Upper lobe of left lung (tissue), 6 donors: ENCODE results near the gene SH3GL1. TPM values are rescaled to one million over a fixed set of nuclear protein-coding genes. Genes with fewer than 3 reads are reported as not detected.

Source experiments
- ATAC-seq, 2 donors: fragments of 200-7000 bp; cut with Tn5 transposase; one replicate each; pipeline ENCODE4 v1.9.1; 2022; ENCODE audit warnings: mild to moderate bottlenecking in 2 of 2, moderate library complexity in 2 of 2; ENCODE audit not compliant: low FRiP score in 2 of 2
- DNase-seq, 2 donors: peaks; one replicate each; pipeline ENCODE4 v3.0.0-alpha.2; 2019 to 2020
- H3K27ac ChIP-seq, 4 donors: fragments of 200-600 bp; sonication (generic); one replicate each; pipeline ENCODE4 v1.5.1; 2016 to 2019
- H3K27me3 ChIP-seq, 4 donors: fragments of 200-600 bp; sonication (generic); one replicate each; pipeline ENCODE4 v1.5.1; 2017 to 2019
- H3K36me3 ChIP-seq, 4 donors: fragments of 200-600 bp; sonication (generic); one replicate each; pipeline ENCODE4 v1.5.1; 2016 to 2019
- H3K4me1 ChIP-seq, 4 donors: fragments of 200-600 bp; sonication (generic); one replicate each; pipeline ENCODE4 v1.5.1; 2018 to 2019
- H3K4me3 ChIP-seq, 4 donors: fragments of 200-600 bp; sonication (generic); one replicate each; pipeline ENCODE4 v1.5.1; 2017 to 2019; ENCODE audit warnings: mild to moderate bottlenecking in 2 of 4, moderate library complexity in 1 of 4
- H3K9me3 ChIP-seq, 4 donors: fragments of 200-600 bp; sonication (generic); one replicate each; pipeline ENCODE4 v1.5.1; 2018 to 2019
- EP300 ChIP-seq, 4 donors: sonication (generic); formaldehyde crosslinking; IDR thresholded peaks; one replicate each; pipeline ENCODE4 v1.5.1; 2017; ENCODE audit warnings: antibody characterized with exemption in 4 of 4, control low read depth in 2 of 4
- POLR2A ChIP-seq, 4 donors: fragments of 450-650 bp; IDR thresholded peaks; one replicate each; pipeline ENCODE4 v1.5.1; 2016 to 2017; ENCODE audit warnings: antibody characterized with exemption in 4 of 4, mild to moderate bottlenecking in 2 of 4
- POLR2AphosphoS5 ChIP-seq, 2 donors: sonication (generic); formaldehyde crosslinking; IDR thresholded peaks; one replicate each; pipeline ENCODE4 v1.5.1; 2017; ENCODE audit warnings: antibody characterized with exemption in 2 of 2
- WGBS, 2 donors: methylation state at CpG; one replicate each; pipeline ENCODE4 v1.1.5; 2017 to 2018; 5-methylcytosine and 5-hydroxymethylcytosine counted together
- total RNA-seq, 6 donors: library from RNA; depleted of rRNA in 4 of 6; stranded (reverse); fragments of >200 nt in 4 of 6; gene quantifications; one replicate each; pipeline versions ENCODE4 v1.1.0 to v1.2.1, GENCODE V29; 2016 to 2021
- TF ChIP-seq, protein P1 (sequence below), 6 experiments: fragments of 450-650 bp in 4 of 6; fragments of 200-600 bp in 2 of 6; sonication (generic) in 2 of 6; IDR thresholded peaks; one replicate each; pipeline ENCODE4 v1.5.1; 2016 to 2019; ENCODE audit warnings: antibody characterized with exemption in 6 of 6
- donor health status: DM: no; HTN: no; CAD: no; lungs with moderate emphysema.
- donor health status: DM: no; HTN: yes; CAD: no; lungs with severe emphysema.

SH3GL1 gene
- total RNA-seq, 6 donors from 2014 or later: 27.4 to 60.1 (median 53.8) TPM

- H3K9me3 ChIP-seq: no peaks in the 10 kb centered on the region
- H3K4me3 ChIP-seq: no peak overlapping the region
- peaks cover 77 to 95% (median 91%) of the 10 kb centered on the region in 4 donors for H3K4me1 ChIP-seq
- DNase-seq (peak; percentile 60 to 67), ATAC-seq (peak; percentile 4 to 76)
- TF ChIP-seq POLR2A (IDR thresholded peaks at IDR 0.05) (no peak), EP300 (IDR thresholded peaks at IDR 0.05) (peak in 1 of 4 donors; percentile 14), POLR2AphosphoS5 (IDR thresholded peaks at IDR 0.05) (peak in 1 of 2 donors; percentile 34)
- TF ChIP-seq, protein P1, sequence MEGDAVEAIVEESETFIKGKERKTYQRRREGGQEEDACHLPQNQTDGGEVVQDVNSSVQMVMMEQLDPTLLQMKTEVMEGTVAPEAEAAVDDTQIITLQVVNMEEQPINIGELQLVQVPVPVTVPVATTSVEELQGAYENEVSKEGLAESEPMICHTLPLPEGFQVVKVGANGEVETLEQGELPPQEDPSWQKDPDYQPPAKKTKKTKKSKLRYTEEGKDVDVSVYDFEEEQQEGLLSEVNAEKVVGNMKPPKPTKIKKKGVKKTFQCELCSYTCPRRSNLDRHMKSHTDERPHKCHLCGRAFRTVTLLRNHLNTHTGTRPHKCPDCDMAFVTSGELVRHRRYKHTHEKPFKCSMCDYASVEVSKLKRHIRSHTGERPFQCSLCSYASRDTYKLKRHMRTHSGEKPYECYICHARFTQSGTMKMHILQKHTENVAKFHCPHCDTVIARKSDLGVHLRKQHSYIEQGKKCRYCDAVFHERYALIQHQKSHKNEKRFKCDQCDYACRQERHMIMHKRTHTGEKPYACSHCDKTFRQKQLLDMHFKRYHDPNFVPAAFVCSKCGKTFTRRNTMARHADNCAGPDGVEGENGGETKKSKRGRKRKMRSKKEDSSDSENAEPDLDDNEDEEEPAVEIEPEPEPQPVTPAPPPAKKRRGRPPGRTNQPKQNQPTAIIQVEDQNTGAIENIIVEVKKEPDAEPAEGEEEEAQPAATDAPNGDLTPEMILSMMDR (IDR thresholded peaks at IDR 0.05): peak in 2 of 6 experiments; percentile 19 to 27
- peak overlapping the region; percentile 78 to 85 (median 85) for H3K27ac ChIP-seq
- H3K27me3 ChIP-seq: no peaks in the 10 kb centered on the region
- WGBS, 2 donors: 48 to 64% methylated on average over 8 to 16 of the region's 16 CpGs
- peaks cover 0 to 7% (median 0%) of the 10 kb centered on the region in 4 donors for H3K36me3 ChIP-seq
Measured at GRCh38 chr19:4375164-4376027, 25.0 kb downstream of the SH3GL1 start.

- ATAC-seq (peak; percentile 86 to 87), DNase-seq (peak; percentile 76 to 91)
- 25% methylated on average over 10 of the region's 27 CpGs; no CpG with 5 or more reads in 1 of the 2 donors for WGBS, 2 donors
- H3K4me3 ChIP-seq: no peak overlapping the region
- H3K27me3 ChIP-seq: no peaks in the 10 kb centered on the region
- peaks cover 77 to 95% (median 91%) of the 10 kb centered on the region in 4 donors for H3K4me1 ChIP-seq
- H3K27ac ChIP-seq: peak overlapping the region; percentile 78 to 85 (median 85)
- H3K36me3 ChIP-seq: peaks cover 0 to 7% (median 0%) of the 10 kb centered on the region in 4 donors
- H3K9me3 ChIP-seq: no peaks in the 10 kb centered on the region
- TF ChIP-seq POLR2AphosphoS5 (IDR thresholded peaks at IDR 0.05): peak; percentile 31 to 83
- TF ChIP-seq POLR2A (IDR thresholded peaks at IDR 0.05): no peak
- TF ChIP-seq EP300 (IDR thresholded peaks at IDR 0.05): peak in 1 of 4 donors; percentile 8
- TF ChIP-seq, protein P1 (IDR thresholded peaks at IDR 0.05): peak in 4 of 6 experiments; percentile 16 to 59 (median 42)
Measured at GRCh38 chr19:4374498-4375163, 25.7 kb downstream of the SH3GL1 start.

GRCh38 chr19:4373601-4374497, 26.5 kb downstream of the SH3GL1 start:
- TF ChIP-seq POLR2A (IDR thresholded peaks at IDR 0.05) (no peak), POLR2AphosphoS5 (IDR thresholded peaks at IDR 0.05) (peak in 1 of 2 donors; percentile 39), EP300 (IDR thresholded peaks at IDR 0.05) (no peak)
- TF ChIP-seq, protein P1 (IDR thresholded peaks at IDR 0.05): no peak
- H3K27ac ChIP-seq: peak overlapping the region; percentile 78 to 85 (median 85)
- ATAC-seq: peak in 1 of 2 donors; percentile 3
- H3K36me3 ChIP-seq: peaks cover 0 to 7% (median 0%) of the 10 kb centered on the region in 4 donors
- peak in 1 of 2 donors; percentile 77 for DNase-seq
- no peaks in the 10 kb centered on the region for H3K9me3 ChIP-seq
- WGBS, 2 donors: 59 to 68% methylated on average over 11 to 25 of the region's 25 CpGs
- no peak overlapping the region for H3K4me3 ChIP-seq
- peaks cover 77 to 95% (median 91%) of the 10 kb centered on the region in 4 donors for H3K4me1 ChIP-seq
- no peaks in the 10 kb centered on the region for H3K27me3 ChIP-seq

GRCh38 chr19:4373013-4373367, 27.4 kb downstream of the SH3GL1 start:
- ATAC-seq (no peak), DNase-seq (peak in 1 of 2 donors; percentile 45)
- H3K4me3 ChIP-seq: no peak overlapping the region
- 82 to 96% methylated on average over 5 to 8 of the region's 8 CpGs for WGBS, 2 donors
- TF ChIP-seq POLR2A (IDR thresholded peaks at IDR 0.05) (no peak), POLR2AphosphoS5 (IDR thresholded peaks at IDR 0.05) (no peak), EP300 (IDR thresholded peaks at IDR 0.05) (no peak)
- TF ChIP-seq, protein P1 (IDR thresholded peaks at IDR 0.05): no peak
- H3K9me3 ChIP-seq: no peaks in the 10 kb centered on the region
- H3K36me3 ChIP-seq: peaks cover 0 to 7% (median 0%) of the 10 kb centered on the region in 4 donors
- H3K4me1 ChIP-seq: peaks cover 81 to 95% (median 92%) of the 10 kb centered on the region in 4 donors
- H3K27me3 ChIP-seq: no peaks in the 10 kb centered on the region
- H3K27ac ChIP-seq: peak overlapping the region; percentile 78 to 85 (median 85)
